T follicular helper cell (primary cell): ENCODE measurements around the gene JAKMIP1.

Experiments used
- DNase-seq: peaks from one replicate; pipeline ENCODE4 v3.0.0-alpha.2; 2020; ENCODE audit warnings: low read depth

Gene JAKMIP1

DNA sequence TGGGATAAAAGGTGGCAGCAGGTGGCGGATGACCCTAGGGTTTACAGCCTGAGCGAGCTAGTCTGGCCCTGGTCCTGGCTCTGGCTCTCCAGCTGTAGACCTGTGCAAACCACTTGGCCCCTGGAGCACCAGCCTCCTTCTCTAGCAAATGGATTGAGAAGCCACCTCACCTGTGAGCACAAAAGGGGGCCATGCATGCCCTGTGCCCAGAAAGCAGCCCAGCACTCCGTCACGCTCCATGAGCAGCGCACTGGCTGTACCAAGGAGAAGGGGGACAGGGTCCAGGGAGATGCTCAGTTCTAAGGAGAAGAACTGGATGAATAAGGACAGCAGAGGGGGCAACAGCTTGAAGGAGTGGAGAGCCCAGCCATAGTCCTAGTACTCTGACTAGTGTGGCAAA lies 135.2 kb downstream of the JAKMIP1 start:
- no peak for DNase-seq

DNA sequence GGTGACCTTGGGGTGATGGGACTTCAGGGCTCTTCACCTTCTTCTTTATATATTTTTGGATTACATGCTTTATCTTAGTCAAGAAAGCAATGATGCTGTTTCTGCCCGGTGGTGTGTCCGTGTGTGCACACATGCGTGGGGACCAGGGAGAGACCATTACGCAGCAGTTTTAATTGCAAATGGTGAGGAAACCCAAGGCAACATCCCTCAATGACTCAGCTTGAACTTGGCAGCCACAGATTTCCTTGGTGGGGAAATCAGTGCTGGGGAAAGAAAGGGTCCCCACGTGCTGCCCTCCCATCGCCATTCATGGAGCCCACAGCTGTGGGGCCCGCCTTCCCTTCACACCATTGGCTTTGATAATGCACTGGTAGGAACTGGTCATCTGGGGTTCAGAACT lies 136.0 kb downstream of the JAKMIP1 start:
- no peak for DNase-seq

DNA sequence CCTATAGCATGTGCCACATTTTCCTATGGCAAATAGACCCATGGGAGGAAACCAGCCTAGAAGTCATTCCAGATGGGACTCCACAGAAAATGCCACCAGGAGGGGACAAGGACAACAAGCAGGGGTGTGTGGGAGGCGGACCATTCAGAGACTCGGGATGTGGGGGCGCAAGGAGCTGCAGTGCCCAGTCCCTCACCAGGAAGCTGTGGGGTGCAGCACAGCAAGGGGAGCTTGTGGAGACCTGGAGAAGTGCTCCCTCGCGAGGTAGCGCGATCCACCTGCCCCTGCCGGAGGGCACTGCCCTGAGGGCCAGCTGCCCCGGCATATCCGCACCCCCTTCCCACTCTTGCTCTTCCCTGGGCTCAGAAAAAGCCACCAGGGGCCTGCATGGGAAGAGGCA lies 136.7 kb downstream of the JAKMIP1 start:
- DNase-seq, result no peak

DNA sequence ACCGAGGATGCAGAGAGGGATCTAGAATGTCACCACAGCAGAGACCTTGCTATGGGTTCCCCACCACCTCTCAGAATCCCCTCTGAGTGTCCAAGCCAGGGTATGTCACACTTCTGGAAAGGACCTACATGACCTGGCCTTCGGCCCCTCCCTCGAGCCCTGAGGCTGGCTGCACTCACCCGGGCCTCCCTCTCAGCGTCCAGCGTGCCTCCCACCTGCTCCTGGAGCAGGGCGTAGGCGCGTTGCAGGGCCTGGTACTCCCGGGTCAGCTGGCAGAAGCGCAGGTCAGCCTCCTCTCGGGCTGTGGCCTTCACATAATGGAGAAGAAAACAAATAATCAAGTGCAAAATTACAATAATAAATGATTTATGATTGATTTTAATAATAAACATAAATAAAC lies 138.2 kb downstream of the JAKMIP1 start:
- DNase-seq, result no peak

DNA sequence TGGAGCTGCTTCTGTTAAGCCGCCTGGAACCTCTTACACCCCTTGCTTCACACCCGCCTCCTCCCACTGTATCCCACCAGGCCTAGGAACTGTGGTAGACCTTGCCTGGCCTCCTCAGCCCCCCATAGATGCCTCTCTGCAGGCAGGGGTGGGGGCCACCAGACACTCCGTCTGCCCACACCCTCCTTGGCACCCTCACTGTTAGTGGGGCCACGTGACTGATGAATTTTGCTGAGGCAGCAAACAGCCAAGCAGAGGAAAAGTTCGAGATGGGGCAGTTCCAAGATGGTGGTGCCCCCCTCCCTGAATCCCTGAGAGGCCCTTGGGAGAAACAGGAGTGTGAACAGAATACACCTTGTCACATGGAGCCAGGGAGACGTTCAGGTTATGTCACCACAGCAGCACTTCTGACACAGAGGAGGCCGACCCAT lies 141.0 kb downstream of the JAKMIP1 start:
- no peak for DNase-seq

DNA sequence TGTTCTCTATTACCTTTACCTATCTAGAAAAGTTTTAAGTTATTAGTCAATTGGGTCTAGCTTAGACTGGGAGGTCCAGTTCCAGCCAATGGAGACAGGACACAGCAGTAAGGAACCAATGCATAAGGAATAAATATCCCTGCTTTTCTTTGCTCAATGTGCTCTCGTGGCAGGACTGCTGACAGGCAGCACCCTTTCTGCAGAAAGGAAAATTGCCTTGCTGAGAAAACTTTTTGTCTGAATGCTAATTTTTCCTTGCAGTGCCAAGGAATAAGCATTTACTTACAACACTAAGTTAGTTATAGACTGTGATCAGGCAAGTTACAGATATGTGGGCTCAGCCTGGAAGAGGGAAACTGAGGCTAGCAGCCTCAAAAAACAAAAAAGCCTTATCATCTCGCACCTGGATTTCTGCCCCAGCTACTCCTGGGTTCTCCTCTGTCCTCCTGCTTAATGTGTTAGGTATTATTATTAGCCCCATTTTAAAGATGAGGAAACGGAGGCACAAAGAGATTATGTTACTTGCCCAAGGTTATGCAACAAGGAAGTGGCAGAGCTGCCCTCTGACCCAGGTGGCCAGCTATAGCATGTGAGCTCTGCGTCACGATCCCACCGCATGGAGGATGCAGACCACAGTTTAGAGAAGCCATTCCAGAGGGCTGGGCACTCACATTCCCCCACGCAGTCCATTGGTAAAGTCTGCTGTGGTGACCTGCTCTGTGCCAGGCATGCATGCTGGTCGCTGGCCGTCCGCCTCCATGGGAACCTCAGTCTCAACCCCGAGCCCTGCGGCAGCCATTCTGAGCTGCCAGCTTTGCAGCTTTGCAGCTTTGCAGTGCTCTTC lies 141.6 kb downstream of the JAKMIP1 start:
- DNase-seq, result no peak

DNA sequence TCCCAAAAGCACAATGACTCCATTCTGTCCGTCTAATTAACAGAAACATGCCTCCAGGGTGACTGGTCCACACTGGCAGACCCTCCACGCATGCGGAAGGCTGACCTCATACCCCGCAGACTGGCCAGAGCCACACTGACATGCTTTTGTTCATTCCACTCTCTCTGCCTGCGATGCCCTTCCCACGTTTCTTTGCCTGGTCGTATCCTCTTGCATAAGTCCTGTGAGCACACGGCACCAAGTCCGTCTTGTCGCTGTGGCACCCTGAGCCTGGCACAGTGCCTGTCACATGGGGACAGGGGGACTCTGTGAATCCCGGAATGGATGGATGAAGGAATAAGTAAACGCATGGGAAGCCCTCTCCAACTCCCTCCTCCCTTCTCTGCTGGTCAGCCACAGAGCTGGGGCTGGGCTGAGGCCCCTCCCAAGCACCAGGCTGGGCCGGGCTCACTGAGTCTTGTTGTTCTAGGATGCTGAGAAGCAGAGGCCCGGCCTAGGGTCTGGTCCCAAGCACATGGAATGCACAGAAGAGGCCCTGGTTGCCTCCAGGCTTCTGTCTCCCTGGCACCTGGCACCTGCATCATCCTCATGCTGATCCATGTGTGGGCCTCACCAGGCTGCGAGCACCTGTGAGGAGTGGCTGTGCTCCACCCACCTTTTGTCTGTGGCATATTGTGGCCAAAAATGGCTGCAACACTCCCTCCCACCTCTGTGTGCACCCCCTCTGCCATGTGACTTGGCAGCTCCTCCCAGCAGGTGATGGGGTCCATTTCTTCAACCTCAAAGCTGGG lies 143.2 kb downstream of the JAKMIP1 start:
- no peak for DNase-seq

DNA sequence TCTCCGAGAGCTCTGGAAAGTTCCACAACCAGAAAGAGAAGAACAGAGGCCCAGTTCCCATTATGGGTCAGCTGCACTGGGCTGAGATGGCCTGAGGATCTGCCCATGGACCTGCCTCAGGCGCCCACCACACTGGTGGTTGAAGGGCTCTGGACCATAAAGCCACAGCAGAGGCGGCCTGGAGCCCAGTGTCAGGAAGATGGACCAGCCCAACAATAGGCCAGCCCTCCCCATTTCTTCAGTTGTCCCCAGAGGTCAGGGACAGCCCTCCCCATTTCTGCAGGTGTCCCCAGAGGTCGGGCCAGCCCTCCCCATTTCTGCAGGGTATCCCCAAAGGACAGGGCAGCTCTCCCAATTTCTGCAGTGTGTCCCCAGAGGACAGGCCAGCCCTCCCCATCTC lies 144.9 kb downstream of the JAKMIP1 start:
- no peak for DNase-seq

DNA sequence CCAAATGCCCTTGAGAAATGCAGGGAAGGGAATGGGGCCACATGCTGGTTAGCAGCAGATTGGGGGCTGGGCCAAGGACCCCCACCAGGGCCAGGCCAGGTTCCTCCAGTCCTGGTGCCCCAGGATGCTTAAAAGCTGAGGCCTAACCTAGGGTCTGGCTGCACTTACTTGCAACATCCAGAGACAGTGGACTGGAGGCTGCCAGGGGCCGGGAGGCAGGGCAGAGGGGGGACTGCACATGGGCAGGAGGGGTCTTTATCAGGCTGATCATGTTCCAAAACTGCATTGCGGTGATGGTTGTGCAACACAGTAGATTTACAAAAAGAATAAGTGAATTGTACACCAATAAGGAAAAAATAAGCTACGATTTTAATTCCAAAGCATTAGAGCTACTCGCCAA lies 145.3 kb downstream of the JAKMIP1 start:
- no peak for DNase-seq

DNA sequence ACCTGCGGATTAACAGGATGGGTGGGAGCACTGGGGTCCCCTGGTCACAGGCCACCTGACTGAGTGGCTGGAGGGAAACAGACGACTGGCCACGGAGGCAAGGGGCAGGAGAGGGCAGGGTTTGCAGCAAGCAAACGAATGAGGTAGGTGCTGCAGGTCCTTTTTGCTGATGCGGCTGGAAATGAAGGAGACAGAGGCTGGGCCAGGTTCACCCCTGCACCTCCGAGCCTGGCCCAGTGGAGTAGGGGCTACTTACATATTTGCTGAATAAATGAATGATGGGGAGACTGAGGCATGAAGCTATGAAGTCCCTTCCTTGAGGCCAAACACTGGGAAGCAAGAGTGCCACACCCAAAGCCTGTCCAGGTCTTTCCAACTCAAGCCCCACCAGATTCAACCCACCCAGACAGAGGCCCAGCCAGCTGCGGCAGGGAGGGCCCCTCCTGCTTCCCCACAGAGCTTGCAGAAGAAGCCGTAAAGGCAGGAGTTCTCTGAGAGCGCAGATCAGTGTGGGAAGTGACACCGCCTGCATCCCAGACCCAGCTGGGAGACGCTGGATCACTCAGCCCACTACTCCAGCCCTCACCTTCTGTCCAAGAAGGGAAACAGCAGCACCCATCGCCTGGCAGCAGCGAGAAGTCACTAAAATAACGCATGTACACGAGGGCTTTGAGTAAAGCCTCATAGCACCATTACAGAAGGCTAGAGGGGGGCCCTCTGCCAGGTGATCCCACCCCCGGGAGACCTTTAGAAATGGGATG lies 146.0 kb downstream of the JAKMIP1 start:
- no peak for DNase-seq

DNA sequence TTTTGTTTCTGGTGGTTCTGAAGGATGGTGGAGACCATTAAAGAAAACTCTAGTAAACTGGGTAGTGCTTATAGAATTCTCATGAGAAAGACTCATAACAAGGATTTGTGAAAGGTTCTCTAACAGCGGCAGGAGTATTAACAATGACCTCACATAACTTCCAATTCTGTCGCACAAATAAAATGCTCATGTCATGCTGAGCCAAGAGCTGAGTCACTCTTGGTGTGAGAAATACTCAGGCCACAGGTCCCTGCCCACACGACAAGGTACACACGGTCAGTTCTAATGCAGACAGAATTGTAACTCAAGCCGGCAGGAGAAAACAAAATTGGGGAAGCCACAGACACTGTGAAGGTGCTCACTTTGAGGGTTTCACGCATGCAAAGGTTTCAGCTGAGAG lies 147.7 kb downstream of the JAKMIP1 start:
- no peak for DNase-seq

DNA sequence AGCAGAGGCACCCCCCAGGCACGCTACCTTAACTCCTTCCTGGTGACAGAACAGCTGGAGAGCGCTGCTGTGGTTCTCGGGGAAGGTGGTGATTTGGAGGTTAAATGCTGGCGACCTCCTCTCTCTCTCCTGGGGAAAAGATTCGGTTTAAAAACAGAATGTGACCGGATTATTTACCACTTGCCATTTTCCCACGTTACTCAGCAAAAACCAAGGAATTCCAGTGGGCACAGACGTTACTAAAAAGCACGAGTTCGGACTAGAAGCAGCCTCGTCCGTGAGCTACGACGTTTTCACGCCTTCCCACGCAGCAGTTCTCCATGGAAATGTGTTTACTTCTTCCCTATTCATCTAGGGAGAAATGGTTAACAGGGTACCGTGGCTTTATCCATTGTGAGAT lies 149.8 kb downstream of the JAKMIP1 start:
- DNase-seq, result no peak

DNA sequence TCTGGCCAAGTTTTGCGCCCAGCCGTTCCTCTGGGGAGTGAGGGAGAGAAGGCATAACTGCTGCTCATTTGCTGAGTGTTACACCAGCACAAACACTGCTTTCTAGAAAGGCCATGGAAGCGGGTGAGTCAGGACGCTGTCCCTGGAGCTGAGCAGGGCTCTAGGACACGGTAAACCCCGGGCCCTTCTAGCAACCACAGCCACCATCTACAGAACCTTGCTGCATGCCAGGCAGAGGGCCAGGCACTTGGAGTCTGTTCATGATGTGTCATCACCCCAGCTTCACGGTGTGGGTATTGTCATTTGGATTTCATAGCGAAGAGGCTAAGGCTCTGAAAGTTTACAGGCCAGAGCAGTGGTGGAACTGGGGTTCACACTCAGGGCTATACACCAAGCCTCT lies 150.4 kb downstream of the JAKMIP1 start:
- DNase-seq, result no peak

DNA sequence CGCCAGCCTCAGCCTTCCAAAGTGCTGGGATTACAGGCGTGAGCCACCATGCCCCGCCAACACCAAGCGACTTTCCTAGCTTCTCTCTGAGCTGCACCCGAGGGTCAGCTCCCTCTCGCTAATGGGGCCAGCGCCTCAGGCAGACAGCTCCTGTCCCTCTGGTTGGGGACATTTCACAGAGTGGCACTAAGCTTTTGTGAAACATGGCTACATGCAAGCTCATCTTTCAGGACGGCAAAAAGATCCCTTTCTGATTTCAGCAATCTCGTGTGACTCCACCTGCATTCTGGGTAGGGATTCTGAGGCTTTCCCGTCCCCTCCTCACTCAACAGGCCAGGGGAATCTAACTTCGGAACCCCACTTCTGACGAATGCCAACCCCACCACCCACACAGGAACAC lies 151.1 kb downstream of the JAKMIP1 start:
- no peak for DNase-seq

DNA sequence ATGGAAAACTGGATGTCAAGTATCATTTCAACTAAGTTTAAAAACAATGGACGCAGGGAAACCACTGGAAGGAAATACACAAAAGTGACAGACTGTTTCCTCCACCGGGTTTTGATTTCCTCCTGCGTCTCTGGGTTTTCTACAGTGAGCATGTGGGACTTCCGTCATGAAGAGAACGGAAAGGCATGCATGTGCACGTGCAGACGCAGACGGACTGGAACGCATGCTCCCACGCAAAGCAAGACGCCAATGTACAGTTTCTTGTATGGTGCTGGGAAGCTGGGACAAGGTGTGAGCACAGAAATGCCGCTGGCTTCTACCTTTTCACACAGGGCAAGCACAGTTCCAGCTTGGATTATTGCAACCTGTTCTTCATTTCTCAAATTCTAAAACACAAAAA lies 151.8 kb downstream of the JAKMIP1 start:
- DNase-seq, result no peak

DNA sequence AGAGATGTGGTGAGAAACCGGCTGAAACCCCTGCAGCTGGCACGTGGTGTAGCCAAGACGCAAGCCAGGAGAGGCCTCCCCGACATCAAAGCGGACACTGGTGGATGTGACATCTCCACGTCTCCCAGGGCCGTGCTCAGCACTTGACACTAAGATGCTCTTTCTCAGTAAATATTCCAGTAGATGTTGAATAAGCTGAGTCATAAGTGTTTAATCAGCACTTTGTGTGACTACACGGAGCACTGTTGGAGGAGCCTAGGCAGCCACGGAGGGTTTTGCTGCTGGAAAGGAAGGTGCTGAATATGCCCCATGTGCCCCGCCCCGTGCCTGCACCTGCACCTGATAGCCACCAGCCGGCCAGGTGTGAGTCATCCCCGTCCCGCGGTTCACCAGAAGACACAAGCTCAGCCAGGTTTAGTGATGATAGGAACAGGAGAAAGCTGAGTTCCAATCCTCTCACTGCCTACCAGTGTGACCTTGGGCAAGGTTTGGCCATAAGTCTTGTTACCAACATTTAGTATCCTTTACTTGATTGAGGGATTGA lies 153.1 kb downstream of the JAKMIP1 start:
- DNase-seq, result no peak

DNA sequence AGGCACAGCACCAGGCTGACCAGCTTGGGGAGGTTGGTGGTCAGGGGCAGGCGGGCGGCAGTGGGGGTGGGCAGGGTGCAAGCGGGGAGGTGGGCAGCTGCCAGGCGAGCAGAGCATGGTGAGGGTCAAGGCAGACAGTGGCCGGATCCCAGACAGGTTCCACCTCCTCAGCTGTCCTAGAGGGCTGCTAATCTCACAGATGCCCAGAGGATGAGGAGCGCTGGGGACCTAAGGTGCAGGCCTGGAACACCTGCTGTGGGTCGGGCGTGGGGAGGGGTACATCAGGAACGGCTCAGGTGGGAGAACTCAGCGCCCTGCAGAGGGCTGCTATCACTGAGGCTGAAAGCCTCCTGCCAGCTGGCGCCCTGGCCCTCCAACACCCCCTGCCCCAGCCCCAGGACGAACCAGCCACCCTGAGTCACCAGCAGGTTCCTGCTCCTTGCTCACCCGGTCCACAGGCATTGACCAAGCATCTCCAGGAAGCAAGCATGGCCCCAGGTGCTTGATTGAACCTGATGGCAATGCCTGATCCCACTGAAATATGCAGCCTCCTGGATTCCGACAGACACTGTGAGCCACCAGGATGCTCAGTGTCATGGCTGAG lies 153.7 kb downstream of the JAKMIP1 start:
- no peak for DNase-seq

DNA sequence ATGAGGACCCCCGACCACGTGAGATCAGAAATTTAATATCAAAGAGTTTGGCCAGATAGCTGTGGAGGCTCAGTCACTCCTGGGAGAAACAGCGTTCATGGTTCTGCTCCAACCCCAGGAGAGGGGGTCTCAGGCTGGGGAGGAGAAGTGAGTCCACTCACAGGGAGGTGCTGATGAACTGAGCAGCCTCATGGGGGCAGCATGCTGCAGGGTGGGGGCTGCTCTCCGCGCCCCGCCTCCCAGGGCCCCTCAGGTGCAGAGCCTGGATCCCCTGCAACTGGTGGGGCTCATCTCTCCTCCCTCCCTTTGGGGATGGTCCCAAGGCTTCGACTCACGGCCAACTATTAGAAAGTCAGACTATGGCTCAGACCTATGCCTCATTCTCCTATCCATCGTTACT lies 155.5 kb downstream of the JAKMIP1 start:
- DNase-seq, result no peak

DNA sequence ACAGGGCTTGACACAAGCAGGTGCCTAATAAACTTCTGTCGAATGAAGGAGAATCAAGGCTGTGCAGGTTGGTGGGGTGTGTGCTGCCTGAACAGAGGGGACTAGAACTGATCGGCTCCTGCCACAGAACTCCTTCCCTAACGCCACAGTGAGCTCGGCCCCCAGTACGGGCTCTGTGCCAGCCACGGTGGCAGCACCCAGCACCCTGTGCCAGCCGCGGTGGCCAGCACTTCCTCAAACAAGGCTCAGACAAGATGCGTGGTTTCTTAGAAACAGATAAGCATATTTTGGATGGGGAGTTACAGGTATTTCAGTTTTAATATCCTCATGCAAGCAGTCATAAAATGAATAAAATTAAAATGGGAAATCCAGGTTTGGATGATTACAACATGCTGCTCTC lies 156.1 kb downstream of the JAKMIP1 start:
- DNase-seq, result no peak

DNA sequence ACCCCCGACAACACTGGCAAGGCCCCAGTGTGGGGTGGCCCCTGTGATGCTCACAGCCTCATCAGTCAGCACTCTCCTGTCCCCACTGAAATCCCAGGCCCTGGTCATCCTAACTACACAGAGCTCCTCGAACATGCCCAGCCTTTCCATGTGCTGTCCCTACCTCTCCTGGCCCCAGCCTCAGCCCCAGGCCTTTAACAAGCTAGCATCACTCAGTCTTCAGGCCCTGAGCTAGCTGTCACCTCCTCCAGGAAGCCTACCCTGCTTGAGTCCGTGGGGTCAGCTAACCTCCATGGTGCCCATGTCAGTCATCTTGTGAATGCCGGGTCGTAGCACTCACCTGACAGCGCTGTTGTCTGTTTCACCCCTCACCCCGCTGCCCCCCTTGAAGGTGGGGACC lies 156.5 kb downstream of the JAKMIP1 start:
- no peak for DNase-seq

DNA sequence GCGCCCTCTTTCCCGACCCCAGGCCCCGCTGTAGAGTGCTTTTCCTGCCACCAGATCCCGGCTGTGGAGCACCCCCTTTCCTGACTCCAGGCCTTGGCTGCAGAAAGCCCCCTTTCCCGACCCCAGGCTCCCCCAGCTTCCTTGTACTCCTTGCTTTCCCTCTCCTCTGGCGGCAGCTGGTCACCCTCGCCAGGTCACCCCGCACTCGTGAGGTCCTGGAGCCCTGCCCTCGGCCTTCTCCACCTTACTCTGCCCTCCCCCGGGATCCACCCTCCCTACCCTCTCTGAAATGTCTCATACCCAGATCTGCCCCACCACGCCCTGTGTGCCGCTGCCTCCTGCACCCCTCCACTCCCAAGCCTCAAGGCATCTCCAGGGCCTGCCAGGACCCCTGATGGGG lies 157.2 kb downstream of the JAKMIP1 start:
- DNase-seq, result no peak
